Esophagus squamous epithelium (tissue), 4 donors: Measurements from ENCODE around the gene TTC23L.

ENCODE experiments used
- POLR2A ChIP-seq, 4 donors: fragments of 450-650 bp; IDR thresholded peaks; one replicate each; pipeline ENCODE4 v1.6.1; 2017; ENCODE audit warnings: antibody characterized with exemption in 4 of 4, mild to moderate bottlenecking in 4 of 4, moderate library complexity in 3 of 4
- TF ChIP-seq, protein P1 (sequence below), 6 experiments: fragments of 450-650 bp in 4 of 6; fragments of 200-600 bp in 2 of 6; sonication (generic) in 2 of 6; IDR thresholded peaks; one replicate each; pipeline ENCODE4 v1.5.1; 2016 to 2019; ENCODE audit warnings: antibody characterized with exemption in 6 of 6, mild to moderate bottlenecking in 4 of 6, moderate library complexity in 4 of 6

DNA sequence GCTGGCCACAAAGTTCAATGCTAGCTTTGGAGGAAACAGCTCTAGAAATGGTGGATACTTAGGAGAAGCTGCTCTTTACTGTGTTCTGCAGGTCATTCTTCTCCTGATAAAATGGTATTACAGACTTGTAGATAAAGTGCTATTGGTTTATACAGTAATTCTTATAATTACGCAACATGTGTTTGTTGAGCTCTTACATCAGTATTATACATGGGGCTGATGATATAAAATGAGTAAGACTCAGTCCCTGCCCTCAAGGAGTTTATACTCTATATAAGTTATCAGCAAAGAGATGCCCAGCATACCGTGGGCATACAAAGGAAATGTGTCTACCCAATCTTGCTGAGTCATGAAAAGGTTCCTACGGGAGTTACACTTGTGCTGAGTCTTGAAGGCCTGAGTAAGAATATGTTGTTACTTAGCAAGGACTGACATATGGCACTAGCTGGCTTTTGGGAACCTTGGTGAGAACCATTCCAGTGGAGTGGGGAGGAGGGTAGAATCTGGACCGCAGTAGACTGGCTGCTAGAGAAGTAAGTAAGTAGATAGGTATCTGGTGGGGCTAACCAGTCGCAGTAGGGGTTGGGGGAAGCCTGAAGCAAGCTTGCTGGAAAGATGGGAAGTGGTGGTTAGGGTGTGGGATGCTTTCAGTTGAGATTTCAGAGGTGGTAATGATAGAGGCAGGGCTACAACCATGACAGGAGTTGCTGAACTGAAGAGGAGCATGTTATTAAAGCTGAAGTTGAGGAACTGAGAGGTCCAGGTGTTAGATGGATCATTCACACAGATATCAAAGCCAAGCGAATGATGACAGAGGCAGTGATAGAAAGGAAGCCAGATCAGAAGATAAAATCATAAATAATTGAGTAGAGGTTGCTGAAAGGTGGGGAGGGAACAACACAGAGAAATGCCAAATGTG lies 11.1 kb upstream of the TTC23L start:
- TF ChIP-seq, protein P1, sequence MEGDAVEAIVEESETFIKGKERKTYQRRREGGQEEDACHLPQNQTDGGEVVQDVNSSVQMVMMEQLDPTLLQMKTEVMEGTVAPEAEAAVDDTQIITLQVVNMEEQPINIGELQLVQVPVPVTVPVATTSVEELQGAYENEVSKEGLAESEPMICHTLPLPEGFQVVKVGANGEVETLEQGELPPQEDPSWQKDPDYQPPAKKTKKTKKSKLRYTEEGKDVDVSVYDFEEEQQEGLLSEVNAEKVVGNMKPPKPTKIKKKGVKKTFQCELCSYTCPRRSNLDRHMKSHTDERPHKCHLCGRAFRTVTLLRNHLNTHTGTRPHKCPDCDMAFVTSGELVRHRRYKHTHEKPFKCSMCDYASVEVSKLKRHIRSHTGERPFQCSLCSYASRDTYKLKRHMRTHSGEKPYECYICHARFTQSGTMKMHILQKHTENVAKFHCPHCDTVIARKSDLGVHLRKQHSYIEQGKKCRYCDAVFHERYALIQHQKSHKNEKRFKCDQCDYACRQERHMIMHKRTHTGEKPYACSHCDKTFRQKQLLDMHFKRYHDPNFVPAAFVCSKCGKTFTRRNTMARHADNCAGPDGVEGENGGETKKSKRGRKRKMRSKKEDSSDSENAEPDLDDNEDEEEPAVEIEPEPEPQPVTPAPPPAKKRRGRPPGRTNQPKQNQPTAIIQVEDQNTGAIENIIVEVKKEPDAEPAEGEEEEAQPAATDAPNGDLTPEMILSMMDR (IDR thresholded peaks at IDR 0.05) = no peak
- no peak for TF ChIP-seq POLR2A (IDR thresholded peaks at IDR 0.05)
